Neural crest cell (in vitro differentiated cells): ENCODE results near the gene JAM3. TPM values are rescaled to one million over a fixed set of nuclear protein-coding genes. Genes with fewer than 3 reads are reported as not detected.

Source experiments
- DNase-seq: peaks from one replicate; pipeline ENCODE4 v3.0.0; 2021; ENCODE audit warnings: low read depth, mixed read lengths, low spot score
- H3K27ac Mint-ChIP-seq: one replicate; pipeline ENCODE4 v1.8.0; 2021; ENCODE audit warnings: mild to moderate bottlenecking, mixed read lengths; ENCODE audit not compliant: unreplicated experiment
- H3K27me3 Mint-ChIP-seq: 2 replicates; pipeline ENCODE4 v1.8.0; 2021; ENCODE audit warnings: low read depth, mild to moderate bottlenecking, mixed read lengths
- H3K36me3 Mint-ChIP-seq: 2 replicates; pipeline ENCODE4 v1.8.0; 2021; ENCODE audit warnings: low read depth, mild to moderate bottlenecking, mixed read lengths
- H3K4me1 Mint-ChIP-seq: 2 replicates; pipeline ENCODE4 v1.8.0; 2021; ENCODE audit warnings: mixed read lengths
- H3K4me3 Mint-ChIP-seq: one replicate; pipeline ENCODE4 v1.8.0; 2021; ENCODE audit warnings: mild to moderate bottlenecking, mixed read lengths
- H3K9me3 Mint-ChIP-seq: 2 replicates; pipeline ENCODE4 v1.8.0; 2021; ENCODE audit warnings: mixed read lengths
- CTCF ChIP-seq: fragments of 200-600 bp; sonication (generic); conservative IDR thresholded peaks from 2 replicates; pipeline ENCODE4 v1.5.0; 2021; ENCODE audit warnings: antibody characterized with exemption, mild to moderate bottlenecking
- total RNA-seq: library from RNA; stranded (reverse); gene quantifications from 2 replicates; pipeline ENCODE4 v1.2.1, GENCODE V29; 2021

JAM3 gene
- total RNA-seq, 1 donor from 2014 or later = 98.6 TPM

- Mint-ChIP-seq H3K27me3 (peaks cover 52% of the 10 kb centered on the region), H3K4me3 (no peak overlapping the region), H3K36me3 (no peaks in the 10 kb centered on the region), H3K9me3 (no peaks in the 10 kb centered on the region), H3K4me1 (peaks cover 30% of the 10 kb centered on the region), H3K27ac (no peak overlapping the region)
- no peak for TF ChIP-seq CTCF
- no peak for DNase-seq
These were observed 19.6 kb upstream of the JAM3 start for GRCh38 chr11:134049303-134049702.

GRCh38 chr11:134050541-134051383, 18.1 kb upstream of the JAM3 start:
- Mint-ChIP-seq H3K4me1 (peaks cover 36% of the 10 kb centered on the region), H3K27me3 (peaks cover 47% of the 10 kb centered on the region), H3K36me3 (no peaks in the 10 kb centered on the region), H3K27ac (no peak overlapping the region), H3K9me3 (no peaks in the 10 kb centered on the region), H3K4me3 (no peak overlapping the region)
- peak; percentile 75 for DNase-seq
- peak; percentile 98 for TF ChIP-seq CTCF

GRCh38 chr11:134052395-134052987, 16.4 kb upstream of the JAM3 start:
- no peak for DNase-seq
- no peak overlapping the region for H3K4me3 Mint-ChIP-seq
- TF ChIP-seq CTCF = no peak
- no peak overlapping the region for H3K27ac Mint-ChIP-seq
- H3K4me1 Mint-ChIP-seq = peaks cover 24% of the 10 kb centered on the region
- peaks cover 36% of the 10 kb centered on the region for H3K27me3 Mint-ChIP-seq
- no peaks in the 10 kb centered on the region for H3K36me3 Mint-ChIP-seq
- H3K9me3 Mint-ChIP-seq = no peaks in the 10 kb centered on the region

GRCh38 chr11:134052988-134053945, 15.6 kb upstream of the JAM3 start:
- Mint-ChIP-seq H3K36me3 (no peaks in the 10 kb centered on the region), H3K4me3 (no peak overlapping the region), H3K4me1 (peaks cover 20% of the 10 kb centered on the region), H3K9me3 (no peaks in the 10 kb centered on the region), H3K27ac (no peak overlapping the region), H3K27me3 (peaks cover 29% of the 10 kb centered on the region)
- TF ChIP-seq CTCF = no peak
- DNase-seq = no peak

- H3K27ac Mint-ChIP-seq = no peak overlapping the region
- H3K27me3 Mint-ChIP-seq = peaks cover 15% of the 10 kb centered on the region
- no peak for TF ChIP-seq CTCF
- no peaks in the 10 kb centered on the region for H3K9me3 Mint-ChIP-seq
- no peak for DNase-seq
- peaks cover 20% of the 10 kb centered on the region for H3K4me1 Mint-ChIP-seq
- H3K36me3 Mint-ChIP-seq = no peaks in the 10 kb centered on the region
- no peak overlapping the region for H3K4me3 Mint-ChIP-seq
These were observed 13.8 kb upstream of the JAM3 start for GRCh38 chr11:134055029-134055428.
